Neural progenitor cell (in vitro differentiated cells): Measurements from ENCODE around the gene LRRC27. TPM values are rescaled to one million over a fixed set of nuclear protein-coding genes. Genes with fewer than 3 reads are reported as not detected.

Source experiments
- DNase-seq: peaks from one replicate; pipeline ENCODE4 v3.0.0-alpha.2; 2016; ENCODE audit warnings: low spot score
- H2AFZ ChIP-seq: fragments of 200-600 bp; sonication (generic); replicated peaks from 2 replicates; pipeline ENCODE4 v1.6.1; 2016; ENCODE audit warnings: antibody characterized with exemption
- H3F3A ChIP-seq: fragments of 200-600 bp; sonication (generic); 2 replicates; pipeline ENCODE4 v1.6.1; 2016; ENCODE audit warnings: antibody characterized with exemption, low read depth
- H3K27ac ChIP-seq: fragments of 200-600 bp; sonication (generic); 2 replicates; pipeline ENCODE4 v1.5.1; 2016; ENCODE audit warnings: mild to moderate bottlenecking
- H3K27me3 ChIP-seq: fragments of 200-600 bp; sonication (generic); 2 replicates; pipeline ENCODE4 v1.6.1; 2016; ENCODE audit warnings: mild to moderate bottlenecking, moderate library complexity
- H3K36me3 ChIP-seq: fragments of 200-600 bp; sonication (generic); 2 replicates; pipeline ENCODE4 v1.5.1; 2016
- H3K4me1 ChIP-seq: fragments of 200-600 bp; sonication (generic); 2 replicates; pipeline ENCODE4 v1.6.1; 2016; ENCODE audit warnings: mixed run types
- H3K4me2 ChIP-seq: fragments of 200-600 bp; sonication (generic); 2 replicates; pipeline ENCODE4 v1.6.1; 2016
- H3K4me3 ChIP-seq: fragments of 200-600 bp; sonication (generic); 2 replicates; pipeline ENCODE4 v1.5.1; 2016
- H3K79me2 ChIP-seq: fragments of 200-600 bp; sonication (generic); 2 replicates; pipeline ENCODE4 v1.6.1; 2016; ENCODE audit warnings: low read depth
- H3K9ac ChIP-seq: fragments of 200-600 bp; sonication (generic); 2 replicates; pipeline ENCODE4 v1.6.1; 2016
- H3K9me3 ChIP-seq: fragments of 200-600 bp; sonication (generic); 2 replicates; pipeline ENCODE4 v1.5.1; 2016; ENCODE audit warnings: low read depth
- H4K20me1 ChIP-seq: fragments of 200-600 bp; sonication (generic); 2 replicates; pipeline ENCODE4 v1.6.1; 2016; ENCODE audit warnings: low read depth
- H3K27ac Mint-ChIP-seq: 3 replicates; pipeline ENCODE4 v1.8.0; 2021; ENCODE audit warnings: mixed read lengths
- H3K27me3 Mint-ChIP-seq: 2 replicates; pipeline ENCODE4 v1.8.0; 2022; ENCODE audit warnings: low read depth, mild to moderate bottlenecking, inconsistent platforms, moderate library complexity, mixed read lengths; ENCODE audit not compliant: insufficient read depth
- H3K36me3 Mint-ChIP-seq: 3 replicates; pipeline ENCODE4 v1.8.0; 2021; ENCODE audit warnings: mixed read lengths
- H3K4me1 Mint-ChIP-seq: 3 replicates; pipeline ENCODE4 v1.8.0; 2021; ENCODE audit warnings: mixed read lengths
- H3K4me3 Mint-ChIP-seq: 3 replicates; pipeline ENCODE4 v1.8.0; 2021; ENCODE audit warnings: mild to moderate bottlenecking, moderate library complexity, mixed read lengths
- H3K9me3 Mint-ChIP-seq: 3 replicates; pipeline ENCODE4 v1.8.0; 2020; ENCODE audit warnings: mixed read lengths
- EZH2 ChIP-seq: fragments of 200-600 bp; sonication (generic); IDR thresholded peaks from 2 replicates; pipeline ENCODE4 v1.6.1; 2017; ENCODE audit warnings: antibody characterized with exemption, mild to moderate bottlenecking, moderate library complexity
- EZH2phosphoT487 ChIP-seq: fragments of 200-600 bp; sonication (generic); IDR thresholded peaks from 2 replicates; pipeline ENCODE4 v1.6.1; 2017; ENCODE audit warnings: antibody characterized with exemption
- total RNA-seq: library from RNA; depleted of rRNA; stranded (reverse); fragments of >200 nt; gene quantifications from 2 replicates; pipeline ENCODE4 v1.2.3, GENCODE V29; 2015; ENCODE audit warnings: low replicate concordance
- TF ChIP-seq, protein P1 (sequence below): fragments of 200-600 bp; sonication (generic); IDR thresholded peaks from 2 replicates; pipeline ENCODE4 v1.5.1; 2017; ENCODE audit warnings: antibody characterized with exemption, mild to moderate bottlenecking

Gene LRRC27
- total RNA-seq, 1 donor from 2014 or later: 16.9 TPM

DNA sequence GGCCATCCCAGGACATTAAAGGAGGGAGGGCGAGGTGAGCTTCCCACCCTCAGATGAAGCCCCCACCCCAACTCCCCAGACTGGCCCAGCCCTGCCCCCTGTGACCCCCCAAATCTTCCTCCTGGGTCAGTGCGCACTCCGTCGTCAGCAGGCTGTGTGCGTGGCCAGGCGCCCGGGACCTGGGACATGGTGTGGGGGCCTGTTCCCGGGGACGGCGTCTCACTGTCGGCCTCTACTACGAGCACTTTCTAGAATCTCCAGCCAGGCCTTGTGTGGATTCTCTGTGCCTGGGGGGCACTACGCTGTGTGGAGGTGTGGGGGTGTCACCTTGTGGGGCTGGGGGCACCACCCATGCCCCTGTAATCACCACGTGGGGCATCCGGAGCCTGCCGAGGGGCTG is 74.8 kb downstream of the LRRC27 start:
- Mint-ChIP-seq H3K9me3 (no peaks in the 10 kb centered on the region), H3K4me3 (no peak overlapping the region), H3K27me3 (peaks cover 2% of the 10 kb centered on the region), H3K36me3 (peaks cover 6% of the 10 kb centered on the region), H3K4me1 (peaks cover 17% of the 10 kb centered on the region), H3K27ac (no peak overlapping the region)
- Histone ChIP-seq H3K9me3 (no peaks in the 10 kb centered on the region), H3K4me1 (peaks cover 10% of the 10 kb centered on the region), H4K20me1 (no peaks in the 10 kb centered on the region), H3K4me3 (no peak overlapping the region), H3K9ac (no peak overlapping the region), H3K27ac (no peak overlapping the region), H3K27me3 (no peaks in the 10 kb centered on the region), H3K4me2 (no peak overlapping the region), H3K36me3 (no peaks in the 10 kb centered on the region), H3F3A (no peaks in the 10 kb centered on the region), H3K79me2 (no peaks in the 10 kb centered on the region), H2AFZ (no peak overlapping the region)
- no peak for DNase-seq
- TF ChIP-seq, protein P1, sequence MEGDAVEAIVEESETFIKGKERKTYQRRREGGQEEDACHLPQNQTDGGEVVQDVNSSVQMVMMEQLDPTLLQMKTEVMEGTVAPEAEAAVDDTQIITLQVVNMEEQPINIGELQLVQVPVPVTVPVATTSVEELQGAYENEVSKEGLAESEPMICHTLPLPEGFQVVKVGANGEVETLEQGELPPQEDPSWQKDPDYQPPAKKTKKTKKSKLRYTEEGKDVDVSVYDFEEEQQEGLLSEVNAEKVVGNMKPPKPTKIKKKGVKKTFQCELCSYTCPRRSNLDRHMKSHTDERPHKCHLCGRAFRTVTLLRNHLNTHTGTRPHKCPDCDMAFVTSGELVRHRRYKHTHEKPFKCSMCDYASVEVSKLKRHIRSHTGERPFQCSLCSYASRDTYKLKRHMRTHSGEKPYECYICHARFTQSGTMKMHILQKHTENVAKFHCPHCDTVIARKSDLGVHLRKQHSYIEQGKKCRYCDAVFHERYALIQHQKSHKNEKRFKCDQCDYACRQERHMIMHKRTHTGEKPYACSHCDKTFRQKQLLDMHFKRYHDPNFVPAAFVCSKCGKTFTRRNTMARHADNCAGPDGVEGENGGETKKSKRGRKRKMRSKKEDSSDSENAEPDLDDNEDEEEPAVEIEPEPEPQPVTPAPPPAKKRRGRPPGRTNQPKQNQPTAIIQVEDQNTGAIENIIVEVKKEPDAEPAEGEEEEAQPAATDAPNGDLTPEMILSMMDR: no peak
- no peak for TF ChIP-seq EZH2phosphoT487
- no peak for TF ChIP-seq EZH2

DNA sequence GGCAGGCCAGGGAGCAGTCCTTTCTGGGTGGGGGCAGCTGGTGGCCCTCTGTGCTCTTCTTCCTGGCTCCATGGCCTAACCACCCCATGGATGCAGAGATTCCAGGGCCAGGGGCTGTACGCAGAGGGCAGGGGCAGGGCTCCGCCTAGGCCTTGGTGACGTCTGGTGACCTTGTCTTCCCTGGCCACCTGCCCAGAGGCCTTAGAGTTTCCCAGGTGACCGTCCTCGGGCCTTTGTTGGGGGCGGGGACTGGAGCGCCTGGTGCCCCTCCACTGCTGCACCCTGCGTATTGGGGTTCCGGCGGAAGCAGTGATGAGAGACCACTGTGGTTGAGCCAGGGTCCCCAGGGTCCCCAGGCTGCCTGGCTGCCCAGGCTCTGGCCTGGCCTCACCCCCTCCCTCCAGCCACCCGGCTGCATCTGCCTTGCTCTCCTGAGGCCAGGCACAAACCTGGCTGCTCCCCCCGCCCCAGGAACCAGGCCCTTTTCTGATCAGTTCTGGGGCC is 75.3 kb downstream of the LRRC27 start:
- Mint-ChIP-seq H3K27ac (no peak overlapping the region), H3K27me3 (peaks cover 2% of the 10 kb centered on the region), H3K4me3 (no peak overlapping the region), H3K36me3 (peaks cover 6% of the 10 kb centered on the region), H3K9me3 (no peaks in the 10 kb centered on the region), H3K4me1 (peaks cover 18% of the 10 kb centered on the region)
- TF ChIP-seq EZH2phosphoT487 (no peak), EZH2 (no peak)
- TF ChIP-seq, protein P1: no peak
- Histone ChIP-seq H3K4me1 (peaks cover 10% of the 10 kb centered on the region), H3K27me3 (no peaks in the 10 kb centered on the region), H3K9me3 (no peaks in the 10 kb centered on the region), H3K4me2 (no peak overlapping the region), H3K27ac (no peak overlapping the region), H3K9ac (no peak overlapping the region), H3F3A (no peaks in the 10 kb centered on the region), H3K79me2 (no peaks in the 10 kb centered on the region), H3K4me3 (no peak overlapping the region), H3K36me3 (no peaks in the 10 kb centered on the region), H2AFZ (no peak overlapping the region), H4K20me1 (no peaks in the 10 kb centered on the region)
- DNase-seq: no peak

DNA sequence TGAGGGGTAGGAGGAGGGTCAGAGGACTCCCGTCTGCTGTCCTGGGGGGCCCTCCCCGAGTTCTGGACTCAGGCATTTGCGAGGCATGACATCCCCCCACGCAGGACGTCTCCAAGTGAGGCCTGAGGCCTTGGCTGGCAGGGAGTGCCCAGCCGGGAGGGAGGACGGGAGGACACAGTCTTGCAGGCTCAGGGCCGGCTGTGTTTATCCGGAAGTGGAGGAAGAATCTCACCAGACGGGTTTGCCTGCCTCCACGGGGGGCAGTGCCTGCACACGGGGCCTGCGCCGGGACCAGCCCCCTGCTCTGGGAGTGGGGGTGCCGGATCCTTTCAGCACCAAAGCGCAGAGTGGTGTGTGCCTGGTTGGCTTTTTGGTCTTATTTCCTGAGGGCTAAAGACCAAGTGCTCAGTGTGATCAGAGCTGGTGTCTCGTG is 75.9 kb downstream of the LRRC27 start:
- Histone ChIP-seq H3F3A (no peaks in the 10 kb centered on the region), H3K9ac (no peak overlapping the region), H3K4me1 (peaks cover 14% of the 10 kb centered on the region), H3K27ac (no peak overlapping the region), H3K4me3 (no peak overlapping the region), H3K9me3 (no peaks in the 10 kb centered on the region), H4K20me1 (no peaks in the 10 kb centered on the region), H3K4me2 (no peak overlapping the region), H3K79me2 (no peaks in the 10 kb centered on the region), H3K36me3 (no peaks in the 10 kb centered on the region), H2AFZ (peak overlapping the region; percentile 28), H3K27me3 (no peaks in the 10 kb centered on the region)
- DNase-seq: no peak
- peaks cover 6% of the 10 kb centered on the region for H3K36me3 Mint-ChIP-seq
- TF ChIP-seq EZH2: no peak
- TF ChIP-seq, protein P1: no peak
- no peak for TF ChIP-seq EZH2phosphoT487
- H3K27me3 Mint-ChIP-seq: peaks cover 2% of the 10 kb centered on the region
- no peak overlapping the region for H3K4me3 Mint-ChIP-seq
- H3K4me1 Mint-ChIP-seq: peaks cover 23% of the 10 kb centered on the region
- no peaks in the 10 kb centered on the region for H3K9me3 Mint-ChIP-seq
- H3K27ac Mint-ChIP-seq: peak overlapping the region; percentile 76
